Fibroblast of lung (primary cell): ENCODE results near the gene LUZP4. TPM values are rescaled to one million over a fixed set of nuclear protein-coding genes. Genes with fewer than 3 reads are reported as not detected.
"Not testable (repeated sequence)": the region's sequence is repeated elsewhere in the genome, so short reads cannot be mapped to it uniquely, and the experiment has no call there.

Experiments
- DNase-seq, 2 donors: peaks; one replicate each; pipeline versions ENCODE4 v3.0.0 to v3.0.0-alpha.2; 2010; ENCODE audit warnings: low read depth in 2 of 2
- H2AFZ ChIP-seq: 2 replicates; pipeline ENCODE4 v1.5.1; 2012; ENCODE audit warnings: low read length, control low read depth, inconsistent platforms
- H3K27ac ChIP-seq: 2 replicates; pipeline ENCODE4 v1.5.1; 2011; ENCODE audit warnings: low read length, control low read depth; ENCODE audit not compliant: insufficient read depth
- H3K27me3 ChIP-seq: 2 replicates; pipeline ENCODE4 v1.5.1; 2011; ENCODE audit warnings: mild to moderate bottlenecking, low read length; ENCODE audit not compliant: control insufficient read depth, insufficient read depth
- H3K36me3 ChIP-seq: 2 replicates; pipeline ENCODE4 v1.5.1; 2011; ENCODE audit warnings: low read length; ENCODE audit not compliant: control insufficient read depth, insufficient read depth
- H3K4me1 ChIP-seq: 2 replicates; pipeline ENCODE4 v1.5.1; 2011; ENCODE audit warnings: low read length; ENCODE audit not compliant: control insufficient read depth, insufficient read depth; ENCODE audit errors: extremely low read depth
- H3K4me2 ChIP-seq: 2 replicates; pipeline ENCODE4 v1.5.1; 2011; ENCODE audit warnings: low read length, control low read depth; ENCODE audit not compliant: insufficient read depth; ENCODE audit errors: extremely low read depth
- H3K4me3 ChIP-seq, 4 experiments: fragments of 200-600 bp in 1 of 4; sonication (generic) in 1 of 4; replicated peaks in 1 of 4; 2 replicates each; pipeline ENCODE4 v1.5.1; 2011 to 2016; ENCODE audit warnings: low read length in 4 of 4, low read depth in 3 of 4, mild to moderate bottlenecking in 3 of 4, control low read depth in 2 of 4, inconsistent platforms in 1 of 4, mixed read lengths in 1 of 4; ENCODE audit not compliant: insufficient read depth in 1 of 4; ENCODE audit errors: control extremely low read depth in 1 of 4
- H3K79me2 ChIP-seq: 2 replicates; pipeline ENCODE4 v1.5.1; 2012; ENCODE audit warnings: mild to moderate bottlenecking, low read length, inconsistent platforms; ENCODE audit not compliant: control insufficient read depth, insufficient read depth
- H3K9ac ChIP-seq: 2 replicates; pipeline ENCODE4 v1.5.1; 2011; ENCODE audit warnings: mild to moderate bottlenecking, low read length, control low read depth; ENCODE audit not compliant: insufficient read depth
- H3K9me3 ChIP-seq: 2 replicates; pipeline ENCODE4 v1.5.1; 2012; ENCODE audit warnings: low read depth, low read length; ENCODE audit not compliant: control insufficient read depth, insufficient read depth
- H4K20me1 ChIP-seq: 2 replicates; pipeline ENCODE4 v1.5.1; 2011; ENCODE audit warnings: low read length; ENCODE audit not compliant: control insufficient read depth, insufficient read depth; ENCODE audit errors: extremely low read depth
- EZH2 ChIP-seq: IDR thresholded peaks from 2 replicates; pipeline ENCODE4 v1.5.1; 2012; ENCODE audit warnings: low read length, control low read depth, mild to moderate bottlenecking; ENCODE audit errors: missing control alignments
- polyA plus RNA-seq, 2 donors: library from polyadenylated mRNA; depleted of rRNA in 1 of 2; stranded (reverse) in 1 of 2; unstranded in 1 of 2; fragments of >200 nt; gene quantifications; 2 replicates each; pipeline ENCODE4 v1.2.1, GENCODE V29; 2011 to 2012; ENCODE audit warnings: missing spikeins in 1 of 2
- total RNA-seq: library from RNA; depleted of rRNA; stranded (reverse); fragments of >200 nt; gene quantifications from 2 replicates; pipeline ENCODE4 v1.2.1, GENCODE V29; 2014
- TF ChIP-seq, protein P1 (sequence below), 2 donors: IDR thresholded peaks in 1 of 2; conservative IDR thresholded peaks in 1 of 2; 1 replicate in 1 of 2; 2 replicates in 1 of 2; pipeline ENCODE4 v1.5.1; 2011 to 2012; ENCODE audit warnings: low read length in 2 of 2, control low read depth in 1 of 2, inconsistent platforms in 1 of 2, low read depth in 1 of 2, mild to moderate bottlenecking in 1 of 2

LUZP4 gene
- total and polyA plus RNA-seq, 2 donors (not counting 1 experiment from before 2014, with no cell fraction given), result not detected

DNA sequence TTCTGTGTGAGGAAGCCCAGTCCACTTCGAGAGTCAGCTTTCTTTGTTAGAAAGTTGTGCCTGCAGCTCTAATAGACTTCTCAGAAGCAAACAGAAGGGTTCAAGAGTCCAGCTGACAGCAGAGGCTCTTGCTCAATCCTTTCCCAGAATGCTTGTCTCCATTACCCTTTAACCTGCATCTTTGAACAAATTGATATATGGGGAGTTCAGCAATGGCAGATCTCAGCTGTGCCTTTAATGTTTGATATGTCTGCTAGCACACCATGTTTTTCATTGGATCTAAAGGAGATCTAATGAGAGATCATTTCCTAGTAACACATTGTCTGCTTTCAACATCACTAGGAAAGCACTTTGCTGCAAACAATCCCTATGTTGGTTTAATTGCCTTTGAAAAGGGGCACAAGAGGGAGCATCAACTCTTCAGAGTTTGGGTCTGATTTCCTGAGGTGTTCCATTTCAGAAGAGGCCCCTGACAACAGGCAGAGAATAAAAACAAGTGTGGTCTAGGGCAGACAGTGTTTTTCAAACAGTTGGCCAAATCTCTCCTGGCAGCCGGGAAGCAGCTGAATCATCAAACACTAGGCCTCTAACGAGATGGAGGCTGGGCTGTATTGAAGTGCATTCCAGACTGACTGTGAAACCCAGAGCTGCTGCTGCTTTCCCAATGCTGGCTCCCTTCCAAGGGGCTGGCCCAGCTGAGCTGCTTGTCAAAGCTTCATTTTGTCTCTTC lies 55.5 kb downstream of the LUZP4 start:
- peaks cover 4% of the 10 kb centered on the region for H3K4me1 ChIP-seq
- H3K4me2 ChIP-seq, result peak overlapping the region; percentile 63
- no peak for TF ChIP-seq EZH2
- TF ChIP-seq, protein P1, sequence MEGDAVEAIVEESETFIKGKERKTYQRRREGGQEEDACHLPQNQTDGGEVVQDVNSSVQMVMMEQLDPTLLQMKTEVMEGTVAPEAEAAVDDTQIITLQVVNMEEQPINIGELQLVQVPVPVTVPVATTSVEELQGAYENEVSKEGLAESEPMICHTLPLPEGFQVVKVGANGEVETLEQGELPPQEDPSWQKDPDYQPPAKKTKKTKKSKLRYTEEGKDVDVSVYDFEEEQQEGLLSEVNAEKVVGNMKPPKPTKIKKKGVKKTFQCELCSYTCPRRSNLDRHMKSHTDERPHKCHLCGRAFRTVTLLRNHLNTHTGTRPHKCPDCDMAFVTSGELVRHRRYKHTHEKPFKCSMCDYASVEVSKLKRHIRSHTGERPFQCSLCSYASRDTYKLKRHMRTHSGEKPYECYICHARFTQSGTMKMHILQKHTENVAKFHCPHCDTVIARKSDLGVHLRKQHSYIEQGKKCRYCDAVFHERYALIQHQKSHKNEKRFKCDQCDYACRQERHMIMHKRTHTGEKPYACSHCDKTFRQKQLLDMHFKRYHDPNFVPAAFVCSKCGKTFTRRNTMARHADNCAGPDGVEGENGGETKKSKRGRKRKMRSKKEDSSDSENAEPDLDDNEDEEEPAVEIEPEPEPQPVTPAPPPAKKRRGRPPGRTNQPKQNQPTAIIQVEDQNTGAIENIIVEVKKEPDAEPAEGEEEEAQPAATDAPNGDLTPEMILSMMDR (conservative IDR thresholded peaks at IDR 0.05 in 1 of 2, IDR thresholded peaks at IDR 0.05 in 1 of 2; ENCODE audit: low read depth in 1 of 2, low read length in 2 of 2), result no peak
- no peak overlapping the region for H3K9ac ChIP-seq
- no peaks in the 10 kb centered on the region for H3K79me2 ChIP-seq
- H3K4me3 ChIP-seq, result no peak overlapping the region
- H3K9me3 ChIP-seq, result no peaks in the 10 kb centered on the region
- peak overlapping the region; percentile 68 for H3K27ac ChIP-seq
- DNase-seq, result peak; percentile 96 to 97
- no peaks in the 10 kb centered on the region for H3K36me3 ChIP-seq
- H4K20me1 ChIP-seq, result no peaks in the 10 kb centered on the region
- H3K27me3 ChIP-seq, result no peaks in the 10 kb centered on the region
- H2AFZ ChIP-seq, result no peak overlapping the region

DNA sequence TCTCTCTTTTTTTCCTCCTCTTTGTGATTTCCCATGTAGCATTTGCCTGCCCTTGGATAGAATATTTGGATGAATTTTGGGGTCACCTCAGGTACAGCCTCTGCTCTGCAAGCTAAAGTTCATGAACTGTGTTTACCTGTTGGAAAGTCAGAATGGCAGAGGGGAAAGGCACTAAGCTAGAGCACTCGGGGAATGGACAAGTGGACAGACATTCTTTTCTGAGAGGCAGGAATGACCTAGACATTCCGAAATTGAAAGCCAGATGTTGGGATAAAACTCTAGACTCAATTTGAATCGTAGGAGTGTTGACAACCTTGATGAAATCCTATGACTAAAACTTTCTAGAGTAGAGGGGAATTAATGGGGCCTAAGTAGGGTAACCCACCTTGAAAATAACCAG lies 56.1 kb downstream of the LUZP4 start:
- Histone ChIP-seq H3K9ac (no peak overlapping the region), H3K4me2 (peak overlapping the region; percentile 61), H4K20me1 (no peaks in the 10 kb centered on the region), H3K79me2 (no peaks in the 10 kb centered on the region), H3K27me3 (no peaks in the 10 kb centered on the region), H3K27ac (peak overlapping the region; percentile 68), H3K4me3 (no peak overlapping the region), H2AFZ (no peak overlapping the region), H3K4me1 (peaks cover 4% of the 10 kb centered on the region), H3K9me3 (no peaks in the 10 kb centered on the region), H3K36me3 (no peaks in the 10 kb centered on the region)
- TF ChIP-seq, protein P1 (conservative IDR thresholded peaks at IDR 0.05 in 1 of 2, IDR thresholded peaks at IDR 0.05 in 1 of 2; ENCODE audit: low read depth in 1 of 2, low read length in 2 of 2), result no peak
- no peak for TF ChIP-seq EZH2
- DNase-seq, result peak in 1 of 2 donors; percentile 32

DNA sequence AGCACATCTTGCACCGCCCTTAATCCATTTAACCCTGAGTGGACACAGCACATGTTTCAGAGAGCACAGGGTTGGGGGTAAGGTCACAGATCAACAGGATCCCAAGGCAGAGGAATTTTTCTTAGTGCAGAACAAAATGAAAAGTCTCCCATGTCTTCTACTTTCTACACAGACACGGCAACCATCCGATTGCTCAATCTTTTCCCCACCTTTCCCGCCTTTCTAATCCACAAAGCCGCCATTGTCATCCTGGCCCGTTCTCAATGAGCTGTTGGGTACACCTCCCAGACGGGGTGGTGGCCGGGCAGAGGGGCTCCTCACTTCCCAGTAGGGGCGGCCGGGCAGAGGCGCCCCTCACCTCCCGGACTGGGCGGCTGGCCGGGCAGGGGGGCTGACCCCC lies 57.2 kb downstream of the LUZP4 start:
- not testable (repeated sequence) for H3K4me2 ChIP-seq, H4K20me1 ChIP-seq, H2AFZ ChIP-seq, H3K36me3 ChIP-seq, H3K9me3 ChIP-seq, H3K27ac ChIP-seq, H3K79me2 ChIP-seq, H3K4me1 ChIP-seq, DNase-seq, H3K4me3 ChIP-seq, H3K27me3 ChIP-seq, H3K9ac ChIP-seq
